Loucy (cell line): ENCODE results near the gene NARS2.

ENCODE experiments used
- CTCF ChIP-seq: fragments of 200-600 bp; sonication (generic); conservative IDR thresholded peaks from 2 replicates; pipeline ENCODE4 v1.5.1; 2014; ENCODE audit warnings: mild to moderate bottlenecking, antibody characterized with exemption, low read length
- EZH2phosphoT487 ChIP-seq: fragments of 200-600 bp; IDR thresholded peaks from 2 replicates; pipeline ENCODE4 v1.6.1; 2018; ENCODE audit warnings: antibody characterized with exemption, mild to moderate bottlenecking, moderate library complexity, borderline replicate concordance

DNA sequence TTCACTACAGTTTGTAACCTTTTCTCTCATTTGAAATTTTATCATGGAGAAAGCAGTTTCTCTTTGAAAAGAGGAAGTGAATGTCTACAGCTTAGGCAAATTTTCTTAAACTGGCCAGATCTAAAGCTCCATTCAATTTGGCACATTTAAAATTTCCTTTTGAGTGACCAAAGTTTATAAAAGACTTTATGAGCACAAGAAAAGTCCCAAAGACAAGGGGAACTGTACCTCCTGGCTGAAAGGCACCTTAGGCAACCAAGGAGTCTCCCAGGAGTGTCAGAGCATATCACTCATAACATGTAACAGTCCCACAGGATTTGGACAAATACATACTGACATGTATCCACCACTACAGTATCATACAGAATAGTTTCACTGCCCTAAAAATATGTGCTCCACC, 41.3 kb downstream of the NARS2 start:
- TF ChIP-seq CTCF (no peak), EZH2phosphoT487 (no peak)
